GM19099 (cell line): ENCODE measurements around the gene RHOU.

Experiments
- POLR2A ChIP-seq: IDR thresholded peaks from 3 replicates; pipeline ENCODE4 v1.6.1; 2011; ENCODE audit warnings: low read depth; ENCODE audit not compliant: insufficient read length; ENCODE audit errors: extremely low read depth

RHOU gene

DNA sequence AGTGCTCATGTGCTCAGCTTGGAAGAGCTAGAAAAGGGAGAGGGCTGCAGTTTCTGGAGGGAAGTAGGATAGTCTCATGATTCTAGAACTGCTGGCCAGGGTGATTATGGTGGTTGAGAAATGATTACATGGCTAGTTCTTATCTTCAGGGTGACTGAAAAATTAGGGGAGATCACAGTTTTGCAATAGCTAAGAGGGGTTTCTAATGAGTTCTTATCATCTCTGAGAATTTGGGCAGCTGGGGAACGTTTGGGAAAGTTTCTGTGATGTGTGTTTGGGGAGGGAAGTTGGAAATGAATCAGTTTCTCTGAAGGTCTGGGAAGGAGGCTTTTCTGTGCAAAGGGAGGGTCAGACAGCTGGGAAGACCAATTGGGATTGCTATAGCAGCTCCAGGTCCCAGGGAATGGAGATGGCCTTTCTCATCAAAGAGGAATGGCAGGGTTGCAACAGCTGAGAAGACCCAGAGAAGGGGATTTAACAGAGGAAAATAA, 7.6 kb upstream of the RHOU start:
- TF ChIP-seq POLR2A, result no peak

DNA sequence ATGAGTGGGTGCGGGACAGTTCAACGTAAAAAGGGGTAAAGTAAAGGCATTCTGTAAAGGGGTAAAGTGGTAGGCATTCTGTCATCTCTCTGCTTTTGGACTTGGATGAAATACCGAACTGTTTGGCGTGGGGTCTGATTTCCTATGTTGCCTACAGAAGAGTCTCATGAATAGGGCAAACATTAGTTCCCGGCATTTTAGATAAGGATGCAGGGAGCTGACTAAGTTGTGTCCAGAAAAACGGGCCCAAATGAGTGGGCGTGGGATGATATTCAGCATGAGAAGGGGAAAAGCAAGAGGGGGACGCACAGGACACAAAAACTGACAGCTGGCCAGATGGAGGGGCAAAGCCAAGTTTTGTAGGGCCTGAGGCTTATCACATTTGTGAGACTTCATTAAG, 2.9 kb upstream of the RHOU start:
- no peak for TF ChIP-seq POLR2A

DNA sequence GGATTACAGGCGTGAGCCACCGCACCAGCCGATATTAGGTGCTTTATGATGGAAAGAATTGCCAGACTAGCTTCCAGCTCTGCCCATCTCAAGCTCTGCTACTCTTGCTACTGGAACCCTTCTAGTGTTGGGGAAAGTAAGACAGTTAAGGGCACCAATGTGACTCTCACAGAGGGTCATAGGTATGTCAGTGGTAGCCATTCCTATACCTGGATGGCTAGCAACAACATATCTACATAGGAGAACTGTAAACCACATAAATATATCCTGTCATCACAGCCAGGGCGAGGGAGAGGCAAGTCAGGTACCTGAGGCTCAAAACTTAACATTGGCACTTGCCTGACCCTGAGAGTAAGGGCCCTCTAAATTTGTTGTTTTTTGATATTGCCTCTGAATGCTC, 1.7 kb upstream of the RHOU start:
- TF ChIP-seq POLR2A, result no peak

- TF ChIP-seq POLR2A, result no peak
These were observed 750 bp downstream of the RHOU start for GRCh38 chr1:228735871-228736586.

GRCh38 chr1:228736844-228737445, 1.7 kb downstream of the RHOU start:
- no peak for TF ChIP-seq POLR2A

- no peak for TF ChIP-seq POLR2A
These were observed 2.3 kb downstream of the RHOU start for GRCh38 chr1:228737601-228738041.

DNA sequence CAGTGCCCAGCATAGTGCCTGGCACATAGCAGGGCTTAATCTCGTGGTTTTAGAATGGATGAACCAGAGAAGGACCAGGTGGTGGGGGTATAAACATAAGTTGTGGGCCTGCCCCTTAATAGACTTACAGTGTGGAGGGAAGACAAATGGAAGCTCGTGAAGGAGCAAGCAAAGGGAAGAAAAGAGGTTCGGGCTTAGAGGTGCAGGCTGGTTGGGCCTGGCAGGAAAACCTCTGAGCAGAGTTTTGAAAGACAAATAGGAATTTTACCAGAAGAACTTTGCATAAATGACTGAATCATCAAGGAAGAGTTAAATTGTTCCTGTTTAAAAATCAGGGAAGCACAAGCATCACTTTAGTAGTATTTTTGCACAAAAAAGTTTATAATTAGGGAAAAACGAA, 4.5 kb downstream of the RHOU start:
- no peak for TF ChIP-seq POLR2A

GRCh38 chr1:228740543-228741317, 5.5 kb downstream of the RHOU start:
- TF ChIP-seq POLR2A, result no peak

DNA sequence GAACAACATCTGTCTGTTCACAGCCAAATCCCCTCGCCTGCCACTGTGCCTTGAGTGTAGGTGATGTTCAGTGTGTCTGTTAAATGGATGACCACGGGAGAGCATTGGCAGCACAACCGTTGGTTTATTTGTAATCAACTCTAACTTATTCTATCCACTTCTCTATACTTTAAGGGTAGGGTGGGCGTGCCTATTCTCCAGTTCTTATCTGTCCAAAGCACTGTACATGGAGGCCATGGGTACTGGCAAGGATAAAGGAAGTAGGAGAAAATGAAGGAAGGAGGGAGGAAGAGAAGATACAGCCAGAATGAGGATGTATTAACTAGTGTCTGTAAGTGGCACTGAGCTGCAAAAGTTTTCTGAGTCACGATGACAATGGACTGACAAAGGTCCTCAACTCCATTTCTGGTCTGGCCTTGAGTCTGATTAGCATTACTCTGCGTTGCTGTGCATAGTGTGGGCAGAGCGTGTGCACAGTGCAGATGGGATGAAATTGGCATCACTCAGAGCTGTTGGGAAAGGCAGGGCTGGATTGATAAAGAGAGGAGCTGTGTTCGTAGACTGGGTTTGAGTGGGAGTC, 7.1 kb downstream of the RHOU start:
- TF ChIP-seq POLR2A, result no peak

DNA sequence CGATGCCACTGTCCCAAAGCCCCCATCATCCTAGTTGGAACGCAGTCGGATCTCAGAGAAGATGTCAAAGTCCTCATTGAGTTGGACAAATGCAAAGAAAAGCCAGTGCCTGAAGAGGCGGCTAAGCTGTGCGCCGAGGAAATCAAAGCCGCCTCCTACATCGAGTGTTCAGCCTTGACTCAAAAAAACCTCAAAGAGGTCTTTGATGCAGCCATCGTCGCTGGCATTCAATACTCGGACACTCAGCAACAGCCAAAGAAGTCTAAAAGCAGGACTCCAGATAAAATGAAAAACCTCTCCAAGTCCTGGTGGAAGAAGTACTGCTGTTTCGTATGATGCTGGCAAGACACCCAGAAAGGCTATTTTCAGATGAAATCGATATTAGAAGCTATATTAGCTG, 8.1 kb downstream of the RHOU start:
- no peak for TF ChIP-seq POLR2A

DNA sequence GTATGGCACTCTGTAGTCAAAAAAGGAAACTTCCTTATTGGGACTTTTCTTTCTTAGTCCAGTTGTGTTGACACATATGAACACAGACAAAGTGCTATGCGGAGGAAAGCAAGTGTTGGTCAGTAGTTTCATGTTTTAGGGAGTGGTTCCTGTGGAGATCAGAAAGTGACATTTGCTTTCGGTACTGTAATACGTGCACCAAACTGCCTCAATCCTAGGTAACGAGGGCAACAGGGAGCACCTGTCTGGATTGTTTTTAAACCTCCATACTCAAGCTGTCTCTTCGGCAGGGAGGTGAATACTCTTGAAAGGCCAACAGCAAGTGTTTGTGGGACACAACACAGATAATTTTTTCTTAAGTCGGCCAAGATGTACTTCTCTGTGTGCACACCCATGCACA, 9.1 kb downstream of the RHOU start:
- TF ChIP-seq POLR2A, result no peak

DNA sequence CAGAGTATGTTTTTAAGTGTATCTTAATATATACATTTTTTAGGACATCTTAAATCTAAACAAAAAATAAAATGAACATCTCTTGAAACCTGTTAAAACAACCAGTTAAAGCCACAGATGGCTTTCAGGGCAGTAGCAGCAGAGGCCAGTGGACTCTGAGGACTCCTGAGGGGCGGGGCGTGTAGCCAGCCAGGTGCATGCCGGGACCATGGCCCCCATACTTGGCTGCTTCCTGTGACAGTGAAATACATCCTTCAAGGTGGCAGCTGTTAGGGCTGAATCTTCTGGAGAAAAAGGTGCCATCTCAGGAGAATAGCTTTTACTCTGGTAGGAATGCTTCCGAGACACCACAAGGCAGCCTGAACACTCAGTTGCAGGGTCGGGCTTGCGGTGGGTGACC, 9.6 kb downstream of the RHOU start:
- TF ChIP-seq POLR2A, result no peak

- no peak for TF ChIP-seq POLR2A
These were observed 10.2 kb downstream of the RHOU start for GRCh38 chr1:228745497-228745896.

GRCh38 chr1:228747301-228747935, 12.1 kb downstream of the RHOU start:
- no peak for TF ChIP-seq POLR2A

DNA sequence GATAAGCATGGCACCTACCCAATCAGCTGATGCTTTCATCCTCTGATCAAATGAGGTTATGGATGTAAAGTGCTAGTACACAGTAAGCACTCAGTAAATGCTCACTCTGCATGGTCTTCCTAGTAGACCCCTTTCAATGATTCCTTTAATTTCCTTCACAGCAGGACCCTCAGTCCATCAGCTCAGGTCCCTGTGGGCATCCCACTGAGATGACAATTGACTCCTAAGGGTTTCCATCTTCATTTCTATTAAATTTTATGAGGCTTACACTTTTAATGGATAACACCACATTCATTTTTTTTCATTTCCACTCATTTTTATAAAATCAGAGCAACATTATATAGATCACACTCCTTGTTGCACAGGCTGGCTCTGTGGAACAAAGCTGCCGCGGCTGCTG, 12.8 kb downstream of the RHOU start:
- TF ChIP-seq POLR2A, result no peak
